ENCODE data around the gene PYGO2.
A peak's percentile ranks its signal among the peaks of the same experiment; 100 is the strongest.

The PYGO2 gene, protein sequence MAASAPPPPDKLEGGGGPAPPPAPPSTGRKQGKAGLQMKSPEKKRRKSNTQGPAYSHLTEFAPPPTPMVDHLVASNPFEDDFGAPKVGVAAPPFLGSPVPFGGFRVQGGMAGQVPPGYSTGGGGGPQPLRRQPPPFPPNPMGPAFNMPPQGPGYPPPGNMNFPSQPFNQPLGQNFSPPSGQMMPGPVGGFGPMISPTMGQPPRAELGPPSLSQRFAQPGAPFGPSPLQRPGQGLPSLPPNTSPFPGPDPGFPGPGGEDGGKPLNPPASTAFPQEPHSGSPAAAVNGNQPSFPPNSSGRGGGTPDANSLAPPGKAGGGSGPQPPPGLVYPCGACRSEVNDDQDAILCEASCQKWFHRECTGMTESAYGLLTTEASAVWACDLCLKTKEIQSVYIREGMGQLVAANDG

DNA sequence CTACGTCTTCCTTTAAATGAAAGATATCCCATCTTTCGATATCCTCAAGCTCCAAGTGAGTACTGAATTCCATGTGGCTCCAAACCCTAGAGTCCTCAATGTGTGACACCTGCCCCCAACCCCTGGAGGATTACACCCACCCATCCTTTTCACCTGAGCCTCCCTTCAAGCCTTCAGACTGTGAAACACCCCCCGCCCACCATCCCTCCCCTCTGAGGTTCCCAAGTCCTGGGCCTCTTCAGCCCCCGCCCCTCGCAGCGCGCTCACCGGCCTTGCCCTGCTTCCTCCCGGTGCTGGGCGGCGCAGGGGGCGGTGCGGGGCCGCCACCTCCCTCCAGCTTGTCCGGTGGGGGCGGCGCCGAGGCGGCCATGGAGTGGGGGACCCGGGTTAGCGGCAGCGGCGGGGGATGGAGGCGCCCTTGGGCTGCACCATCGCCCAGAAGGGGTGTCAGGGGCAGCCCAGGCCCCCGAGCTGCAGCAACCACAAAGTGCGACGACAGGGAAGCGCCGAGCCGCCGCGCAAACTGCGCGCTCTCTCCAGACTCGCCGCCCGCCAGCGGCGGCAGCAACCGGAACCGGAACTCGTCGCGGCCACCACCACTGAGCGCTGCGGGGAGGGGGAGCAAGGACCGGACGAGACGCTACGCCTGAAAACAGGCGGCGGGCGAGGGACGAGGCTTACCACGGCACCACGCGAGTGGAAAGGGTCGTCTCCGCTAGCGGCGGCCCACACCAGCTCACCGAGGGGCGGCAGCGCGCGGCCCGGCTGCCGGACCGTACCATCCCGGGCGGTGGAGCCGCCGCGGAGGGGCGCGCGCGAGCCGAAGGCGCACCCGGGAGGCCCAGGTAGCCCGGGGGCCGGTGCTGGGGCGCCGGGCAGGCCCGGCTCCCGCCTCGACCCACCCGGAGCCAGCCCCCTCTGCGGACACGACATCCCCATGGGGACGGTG, at the start of gene PYGO2:
Gene PYGO2, minus strand, starts transcription at position 576 of the 949 bp plus-strand sequence. Its CDS starts 206 bp downstream, at position 370.
- peak; percentile 91 for DNase-seq

DNA sequence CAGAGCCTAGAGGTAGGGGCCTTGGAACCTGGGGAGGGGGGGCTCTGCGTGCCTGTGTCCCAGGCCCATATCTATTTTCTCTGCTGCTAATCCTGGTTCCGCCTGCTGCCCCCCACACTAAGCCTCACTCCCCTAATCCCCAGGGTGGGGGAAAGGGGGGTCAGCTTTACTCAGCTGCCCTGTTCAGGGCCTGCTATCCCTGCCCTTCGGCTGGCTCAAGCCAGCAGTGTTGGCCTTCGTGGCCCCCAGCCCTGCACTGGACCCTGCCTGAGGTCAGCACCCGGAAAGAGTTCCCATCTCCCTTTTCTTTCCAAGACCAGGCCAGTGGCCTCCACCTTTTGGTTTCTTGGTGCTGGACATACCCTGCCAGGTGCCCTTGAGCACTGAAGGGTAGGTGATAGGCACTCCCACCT, 49.4 kb upstream of the PYGO2 start:
- no peak for DNase-seq

DNA sequence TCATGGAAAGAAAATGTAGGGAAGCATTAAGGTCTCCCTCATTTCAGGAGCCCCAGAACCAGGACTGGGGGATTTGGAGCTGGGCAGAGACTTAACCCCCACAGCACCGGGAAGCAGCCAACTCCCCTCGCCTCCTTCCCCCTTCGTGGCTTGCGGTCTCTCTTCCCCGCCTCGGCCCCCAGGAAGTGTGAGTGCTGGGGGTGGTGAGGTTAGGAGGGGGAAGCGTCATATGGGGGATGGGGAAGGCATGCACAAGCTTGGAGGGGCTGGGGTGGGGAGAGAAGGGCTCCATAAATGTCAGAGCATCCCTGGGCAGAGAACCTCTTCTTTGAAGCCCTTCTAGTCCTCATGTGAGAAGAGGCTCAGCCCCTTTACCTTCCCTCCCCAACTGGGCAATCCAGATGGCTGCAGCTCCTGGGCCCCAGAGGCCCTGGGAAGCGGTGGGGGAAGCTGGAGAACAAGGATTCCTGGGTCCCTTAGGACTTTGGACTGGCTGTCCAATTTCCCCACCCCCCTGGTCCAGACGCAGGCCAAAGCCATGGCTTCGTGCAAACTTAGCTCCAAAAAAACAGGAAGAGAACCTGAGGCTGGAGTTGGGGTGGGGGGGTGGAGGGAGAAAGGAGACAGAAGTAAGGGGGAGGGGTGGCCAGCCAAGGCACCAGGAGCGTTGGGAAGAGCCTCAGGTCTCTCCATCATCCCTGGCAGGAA, 48.8 kb upstream of the PYGO2 start:
- no peak for DNase-seq

- no peak for DNase-seq
Measured at GRCh38 chr1:155009742-155010141, 48.2 kb upstream of the PYGO2 start.

DNA sequence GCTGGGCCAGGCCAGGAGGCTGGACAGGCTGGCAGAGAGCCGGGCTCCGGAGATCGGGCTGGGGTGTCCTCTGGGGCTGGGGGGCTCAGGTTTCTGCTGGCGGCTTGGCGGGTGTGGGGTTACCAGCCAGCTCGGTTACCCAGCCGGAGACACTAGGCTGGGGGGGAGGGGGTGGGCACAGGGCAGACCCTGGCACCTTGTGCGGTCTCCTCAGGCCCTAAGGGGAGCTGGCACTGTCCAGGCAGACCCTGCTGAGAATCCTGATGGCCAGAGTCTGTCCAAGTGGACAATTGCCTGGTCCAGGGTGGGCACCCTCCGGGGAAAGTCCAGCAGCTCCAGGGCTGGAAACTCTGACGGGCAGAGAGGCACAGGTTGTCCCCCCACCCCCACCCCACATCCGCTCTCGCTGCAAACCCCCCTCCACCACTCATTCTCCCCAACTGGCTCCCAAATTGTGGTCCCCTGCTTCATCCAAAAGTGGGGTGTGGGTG, 47.7 kb upstream of the PYGO2 start:
- no peak for DNase-seq

GRCh38 chr1:155008015-155008941, 46.7 kb upstream of the PYGO2 start:
- DNase-seq = no peak

GRCh38 chr1:155007251-155007828, 45.8 kb upstream of the PYGO2 start:
- no peak for DNase-seq

GRCh38 chr1:155006601-155007101, 45.1 kb upstream of the PYGO2 start:
- no peak for DNase-seq

- DNase-seq = no peak
Measured at GRCh38 chr1:155005076-155006011, 43.8 kb upstream of the PYGO2 start.

DNA sequence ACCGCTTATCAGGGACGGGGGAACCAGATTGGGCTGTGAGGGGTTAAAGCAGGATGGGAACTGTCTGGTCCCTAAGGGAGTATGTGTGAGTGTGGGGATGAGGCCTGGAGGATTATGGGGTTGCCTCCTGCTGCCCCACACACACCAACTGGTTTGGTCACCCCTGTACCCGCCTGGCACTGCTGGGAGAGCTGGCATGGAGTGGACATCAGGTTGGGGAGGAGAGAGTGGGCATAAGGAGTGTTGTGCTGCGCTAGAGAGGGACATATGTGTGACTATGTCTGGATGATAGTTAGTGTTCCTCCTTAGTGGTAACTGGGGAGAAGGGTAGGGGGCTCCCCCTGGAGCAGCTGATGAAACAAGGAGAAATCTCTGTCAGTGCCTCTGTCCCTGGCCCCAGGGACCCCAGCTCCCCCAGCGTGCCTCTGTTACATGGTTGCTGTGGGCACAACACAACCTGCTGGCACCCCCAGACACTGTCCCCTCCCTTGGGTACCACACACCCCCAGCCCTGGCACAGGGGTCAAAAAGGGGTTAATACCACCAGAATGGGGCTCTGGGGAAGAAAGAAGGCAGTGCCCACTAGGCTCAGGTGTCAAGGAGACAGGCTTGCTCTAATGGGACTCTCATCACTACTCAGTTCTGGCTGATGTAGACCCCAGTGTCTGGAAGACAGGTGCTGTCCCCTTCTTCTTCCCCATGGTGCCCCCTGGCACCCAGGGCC, 42.9 kb upstream of the PYGO2 start:
- no peak for DNase-seq

GRCh38 chr1:155003766-155004351, 42.3 kb upstream of the PYGO2 start:
- DNase-seq = no peak

DNA sequence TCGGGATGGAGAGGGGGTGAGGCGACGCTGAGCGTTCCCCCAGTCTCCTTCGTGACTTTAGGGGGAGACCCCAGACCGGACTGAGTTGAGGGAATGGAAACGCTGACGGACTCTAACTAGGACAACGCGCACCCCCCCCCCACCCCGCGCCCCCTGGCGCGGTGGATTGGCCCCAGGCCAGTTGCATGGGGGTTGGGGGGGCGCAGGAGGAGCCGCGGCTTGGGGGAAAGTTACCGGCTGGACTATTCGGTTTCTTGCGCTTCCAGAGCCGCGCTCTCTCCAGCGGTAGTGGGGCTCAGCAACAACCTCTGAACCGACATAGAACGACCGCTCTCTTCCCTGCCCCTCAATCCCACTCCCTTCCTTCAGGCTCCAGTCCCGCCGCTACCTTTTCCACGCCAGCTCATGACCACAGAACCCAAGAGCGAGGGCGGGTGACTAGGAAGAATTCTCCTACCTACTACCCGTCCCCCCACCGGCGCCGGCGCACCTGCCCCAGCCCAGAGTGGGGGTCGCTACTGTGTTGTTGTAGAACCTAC, 41.7 kb upstream of the PYGO2 start:
- DNase-seq = no peak

- no peak for DNase-seq
Measured at GRCh38 chr1:155002464-155003226, 41.1 kb upstream of the PYGO2 start, which contains the start of gene ZBTB7B. Gene ZBTB7B (plus strand): TSS chr1:155002802. CDS start chr1:155014661, 11,859 bp downstream.

DNA sequence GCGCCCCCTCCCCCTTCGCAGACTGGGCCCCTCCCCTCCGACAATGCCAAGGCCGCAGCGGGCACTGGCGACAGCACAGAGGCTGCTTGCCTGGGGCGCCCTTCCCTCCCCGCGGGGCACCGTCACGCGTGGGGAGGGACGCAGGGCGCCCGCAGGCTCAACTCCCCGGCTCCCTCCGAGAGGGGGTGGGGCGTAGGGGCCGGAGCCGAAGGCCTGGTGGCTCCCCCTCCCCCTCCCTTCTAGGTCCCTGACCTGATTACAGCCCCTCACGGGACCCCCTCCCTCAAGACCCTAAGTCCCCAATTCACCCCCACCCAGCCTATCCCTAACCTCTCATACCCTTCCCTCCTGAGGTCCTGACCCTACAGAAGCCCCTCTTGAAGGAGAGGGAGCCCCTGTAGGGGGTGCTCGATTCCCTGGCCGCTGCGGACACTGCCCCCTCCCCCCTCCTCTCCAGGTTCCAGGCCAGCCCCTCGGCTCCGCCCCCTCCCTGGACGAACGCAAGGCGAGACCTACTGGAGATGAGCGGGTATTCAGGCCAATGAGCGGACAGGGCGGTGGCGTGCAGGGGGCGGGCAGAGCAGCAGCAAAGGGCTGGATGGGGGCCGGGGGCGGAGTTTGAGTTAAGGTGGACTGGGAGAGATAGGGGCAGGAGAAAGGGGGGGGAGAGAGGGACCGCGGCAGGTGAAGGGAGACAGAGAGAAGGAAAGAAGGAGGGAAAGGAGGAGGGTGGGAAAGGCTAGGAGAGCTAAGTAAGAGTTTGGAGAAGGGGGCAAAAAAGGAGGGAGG, 40.3 kb upstream of the PYGO2 start:
- DNase-seq = peak; percentile 95

- no peak for DNase-seq
Measured at GRCh38 chr1:155001425-155001674, 39.8 kb upstream of the PYGO2 start.

DNA sequence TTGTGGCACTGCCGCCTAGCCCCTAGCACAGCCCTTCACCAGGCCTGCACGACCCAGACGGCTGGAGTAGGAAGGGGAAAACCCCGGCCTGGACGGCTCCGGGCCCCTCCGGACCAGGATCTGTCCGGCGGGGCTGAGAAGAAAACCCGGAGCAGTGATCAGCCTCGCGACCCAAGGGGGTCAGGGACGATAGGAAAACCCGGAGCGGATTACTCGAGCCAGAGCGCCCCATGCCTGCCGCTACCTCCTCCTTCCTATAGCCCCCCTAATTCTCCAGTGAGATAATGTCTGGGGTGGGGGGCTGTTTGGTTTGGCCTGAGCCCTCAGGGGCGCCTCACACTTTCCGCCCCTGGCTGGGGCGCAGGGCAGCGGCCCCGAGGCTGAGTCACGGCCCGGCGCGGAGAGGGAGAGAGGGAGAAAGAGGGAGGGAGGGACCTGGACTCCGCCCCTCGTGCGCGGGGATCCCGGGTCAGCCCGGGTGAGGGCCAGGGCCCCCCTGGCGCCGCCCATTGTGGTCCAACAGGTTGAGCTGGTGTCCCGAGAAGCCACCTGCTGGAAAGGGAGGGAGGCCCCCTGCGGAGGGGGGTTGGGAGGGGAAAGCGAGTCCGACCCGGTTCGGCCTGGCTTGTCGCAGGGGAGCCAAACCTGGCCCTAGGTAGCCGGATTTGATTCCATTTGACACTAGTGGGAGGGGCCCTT, 39.3 kb upstream of the PYGO2 start:
- DNase-seq = peak; percentile 88

DNA sequence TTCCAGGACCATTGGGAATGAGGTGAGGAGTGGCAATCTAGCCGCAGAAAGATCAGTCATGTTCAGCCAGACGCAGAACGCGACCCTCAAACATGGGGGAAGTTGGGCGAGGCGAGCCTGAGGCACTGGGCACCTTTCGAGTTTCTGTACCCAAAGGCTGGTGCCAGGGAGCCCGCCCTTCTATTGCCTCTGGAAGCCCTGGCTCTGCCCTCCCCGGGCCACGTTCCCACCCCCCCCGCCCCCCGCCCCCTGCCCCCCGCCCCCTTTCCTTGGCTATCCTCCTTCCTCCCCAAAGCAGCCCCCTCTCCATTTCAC, 38.8 kb upstream of the PYGO2 start:
- no peak for DNase-seq
